HCT116 (cell line): Measurements from ENCODE around the gene LYRM7. TPM values are rescaled to one million over a fixed set of nuclear protein-coding genes. Genes with fewer than 3 reads are reported as not detected.

Source experiments
- ATAC-seq: fragments of 200-7000 bp; cut with Tn5 transposase; 2 replicates; pipeline ENCODE4 v1.9.1; 2020; ENCODE audit warnings: mild to moderate bottlenecking, moderate library complexity
- BruUV-seq: library from RNA; stranded (reverse); fragments of 400-500 nt; replicated peaks from 2 replicates; lab custom pipeline; 2021; lab: Mats Ljungman, UMichigan
- CTCF ChIA-PET: fragments of 300-600 bp; sonication (Branson Sonifier 250); formaldehyde crosslinking; loops from one replicate; lab custom pipeline; 2021; ENCODE audit warnings: antibody characterized with exemption; lab: Charles Lee
- POLR2A ChIA-PET: fragments of 300-600, 350-600 bp; sonication (Branson Sonifier 250); formaldehyde crosslinking; loops from one replicate; lab custom pipeline; 2021; ENCODE audit warnings: antibody characterized with exemption; lab: Charles Lee
- RAD21 ChIA-PET, 2 experiments: fragments of 300-600 bp; sonication (Branson Sonifier 250); formaldehyde crosslinking; loops; one replicate each; lab custom pipeline; 2023; ENCODE audit warnings: low total read pairs in 2 of 2; ENCODE audit not compliant: uncharacterized antibody in 2 of 2, unreplicated experiment in 2 of 2, low non-redundant PET in 1 of 2; lab: Charles Lee
- DNase-seq: peaks from one replicate; pipeline ENCODE4 v3.0.0-alpha.2; 2010; ENCODE audit warnings: low read depth, low spot score
- H2AFZ ChIP-seq: fragments of 200-600 bp; shearing (Covaris generic), sonication (generic); 2 replicates; pipeline ENCODE4 v1.6.1; 2017; ENCODE audit warnings: low read depth, mixed run types, mixed read lengths, antibody characterized with exemption, low read length; ENCODE audit not compliant: poor library complexity, severe bottlenecking
- H3K27ac ChIP-seq: 2 replicates; pipeline ENCODE4 v1.5.1; 2012; ENCODE audit warnings: low read depth, low read length
- H3K27me3 ChIP-seq: fragments of 200-600 bp; sonication (generic); 2 replicates; pipeline ENCODE4 v1.6.1; 2016; ENCODE audit warnings: mixed run types, low read length, mixed read lengths; ENCODE audit not compliant: insufficient read depth
- H3K36me3 ChIP-seq, 2 experiments: fragments of 200-500 bp in 1 of 2; fragments of 200-600 bp in 1 of 2; sonication (Bioruptor generic) in 1 of 2; sonication (generic) in 1 of 2; 2 replicates each; pipeline versions ENCODE4 v1.5.1 to v1.6.1; 2014 to 2016; ENCODE audit warnings: low read length in 2 of 2, inconsistent platforms in 1 of 2, mixed read lengths in 1 of 2, mixed run types in 1 of 2; ENCODE audit not compliant: insufficient read depth in 2 of 2, control insufficient read depth in 1 of 2
- H3K4me1 ChIP-seq, 2 experiments: fragments of 200-600 bp in 1 of 2; sonication (generic) in 1 of 2; 2 replicates each; pipeline versions ENCODE4 v1.5.1 to v1.6.1; 2012 to 2017; ENCODE audit warnings: low read length in 2 of 2, inconsistent platforms in 1 of 2, mild to moderate bottlenecking in 1 of 2, mixed read lengths in 1 of 2, mixed run types in 1 of 2, moderate library complexity in 1 of 2; ENCODE audit not compliant: insufficient read depth in 2 of 2, control insufficient read depth in 1 of 2
- H3K4me2 ChIP-seq: fragments of 200-600 bp; sonication (generic); 2 replicates; pipeline ENCODE4 v1.6.1; 2017; ENCODE audit warnings: mixed run types, low read length, mixed read lengths
- H3K4me3 ChIP-seq, 2 experiments: fragments of 200-600 bp in 1 of 2; sonication (generic) in 1 of 2; replicated peaks in 1 of 2; 2 replicates each; pipeline ENCODE4 v1.5.1; 2011 to 2016; ENCODE audit warnings: low read length in 2 of 2, control low read depth in 1 of 2, low read depth in 1 of 2, mild to moderate bottlenecking in 1 of 2, mixed read lengths in 1 of 2, mixed run types in 1 of 2
- H3K79me2 ChIP-seq: fragments of 200-600 bp; sonication (generic); 2 replicates; pipeline ENCODE4 v1.6.1; 2017; ENCODE audit warnings: mild to moderate bottlenecking, mixed run types, low read length, moderate library complexity, mixed read lengths; ENCODE audit not compliant: insufficient read depth
- H3K9ac ChIP-seq: fragments of 200-600 bp; sonication (generic); 2 replicates; pipeline ENCODE4 v1.6.1; 2016; ENCODE audit warnings: low read length, mixed read lengths
- H3K9me2 ChIP-seq: fragments of 200-600 bp; sonication (generic), shearing (Covaris generic); 2 replicates; pipeline ENCODE4 v1.6.1; 2017; ENCODE audit warnings: mixed run types, mild to moderate bottlenecking, moderate library complexity; ENCODE audit not compliant: insufficient read depth
- H3K9me3 ChIP-seq, 2 experiments: fragments of 200-500 bp in 1 of 2; fragments of 200-600 bp in 1 of 2; sonication (Bioruptor generic) in 1 of 2; sonication (generic) in 1 of 2; 2 replicates each; pipeline ENCODE4 v1.6.1; 2014 to 2017; ENCODE audit warnings: low read length in 2 of 2, mixed read lengths in 2 of 2, inconsistent platforms in 1 of 2, low read depth in 1 of 2, mild to moderate bottlenecking in 1 of 2, mixed run types in 1 of 2, moderate library complexity in 1 of 2; ENCODE audit not compliant: control insufficient read depth in 1 of 2, insufficient read depth in 1 of 2
- H4K20me1 ChIP-seq: fragments of 200-600 bp; sonication (generic), shearing (Covaris generic); 2 replicates; pipeline ENCODE4 v1.6.1; 2017; ENCODE audit warnings: mixed run types, mild to moderate bottlenecking, moderate library complexity; ENCODE audit not compliant: insufficient read depth
- ATF3 ChIP-seq: IDR thresholded peaks from 2 replicates; pipeline ENCODE4 v1.6.1; 2012
- CBX3 ChIP-seq: IDR thresholded peaks from 2 replicates; pipeline ENCODE4 v1.6.1; 2012; ENCODE audit warnings: low read depth
- EGR1 ChIP-seq: IDR thresholded peaks from 2 replicates; pipeline ENCODE4 v1.6.1; 2012; ENCODE audit warnings: low read depth
- ELF1 ChIP-seq: IDR thresholded peaks from 2 replicates; pipeline ENCODE4 v1.6.1; 2012; ENCODE audit warnings: low read depth, borderline replicate concordance
- EZH2phosphoT487 ChIP-seq: fragments of 200-600 bp; IDR thresholded peaks from 2 replicates; pipeline ENCODE4 v1.6.1; 2018; ENCODE audit warnings: antibody characterized with exemption, borderline replicate concordance
- FOSL1 ChIP-seq: IDR thresholded peaks from 2 replicates; pipeline ENCODE4 v1.6.1; 2012; ENCODE audit warnings: low read depth
- JUND ChIP-seq: IDR thresholded peaks from 2 replicates; pipeline ENCODE4 v1.6.1; 2012
- MAX ChIP-seq: IDR thresholded peaks from 2 replicates; pipeline ENCODE4 v1.6.1; 2012
- POLR2A ChIP-seq: IDR thresholded peaks from 2 replicates; pipeline ENCODE4 v1.7.0; 2011; ENCODE audit warnings: borderline replicate concordance; ENCODE audit not compliant: insufficient read depth, insufficient read length; ENCODE audit errors: extremely low read depth
- RAD21 ChIP-seq: IDR thresholded peaks from 2 replicates; pipeline ENCODE4 v1.6.1; 2012; ENCODE audit warnings: low read depth, mild to moderate bottlenecking
- REST ChIP-seq: IDR thresholded peaks from 2 replicates; pipeline ENCODE4 v1.6.1; 2012; ENCODE audit warnings: low read depth
- SP1 ChIP-seq: IDR thresholded peaks from 2 replicates; pipeline ENCODE4 v1.6.1; 2012; ENCODE audit warnings: low read depth
- SRF ChIP-seq: IDR thresholded peaks from 2 replicates; pipeline ENCODE4 v1.6.1; 2012; ENCODE audit warnings: low read depth
- TCF7L2 ChIP-seq: IDR thresholded peaks from 2 replicates; pipeline ENCODE4 v1.7.0; 2011; ENCODE audit warnings: borderline replicate concordance, inconsistent platforms; ENCODE audit not compliant: insufficient read depth, insufficient read length; ENCODE audit errors: extremely low read depth
- YY1 ChIP-seq: IDR thresholded peaks from 2 replicates; pipeline ENCODE4 v1.6.1; 2011; ENCODE audit warnings: low read length, low read depth, moderate library complexity, mild to moderate bottlenecking; ENCODE audit not compliant: insufficient replicate concordance; ENCODE audit errors: extremely low read depth
- ZBTB33 ChIP-seq: IDR thresholded peaks from 2 replicates; pipeline ENCODE4 v1.6.1; 2011; ENCODE audit warnings: mild to moderate bottlenecking, low read length, moderate library complexity; ENCODE audit not compliant: insufficient replicate concordance; ENCODE audit errors: extremely low read depth
- ZFX ChIP-seq: fragments of 450-650 bp; IDR thresholded peaks from 2 replicates; pipeline ENCODE4 v1.6.1; 2017
- ZNF274 ChIP-seq: fragments of 200-500 bp; sonication (Bioruptor generic); IDR thresholded peaks from 2 replicates; pipeline ENCODE4 v1.6.1; 2014; ENCODE audit warnings: mild to moderate bottlenecking, low read depth, low read length, inconsistent platforms
- intact Hi-C: fragments of 100-400 bp; cut with micrococcal nuclease; formaldehyde crosslinking; loops from 2 replicates; pipeline ENCODE4 v1.10.0; 2022
- total RNA-seq: library from RNA; stranded (reverse); gene quantifications from one replicate; pipeline ENCODE4 v1.2.1, GENCODE V29; 2021; ENCODE audit not compliant: unreplicated experiment

The LYRM7 gene
- total RNA-seq, 1 experiment from 2014 or later: 14.4 TPM

GRCh38 chr5:131246504-131246903, 75.8 kb downstream of the LYRM7 start:
- H3K27ac ChIP-seq: no peak overlapping the region
- H3K9me2 ChIP-seq: no peaks in the 10 kb centered on the region; the same call in 1 of the 2 replicates
- H2AFZ ChIP-seq: no peak overlapping the region
- no peaks in the 10 kb centered on the region for H3K36me3 ChIP-seq
- H3K4me1 ChIP-seq: peaks cover 0 to 13% of the 10 kb centered on the region in 2 experiments; a peak in 2 of 4 replicates
- no peak overlapping the region for H3K4me2 ChIP-seq
- TF ChIP-seq JUND: no peak
- TF ChIP-seq ATF3: no peak
- no peak for TF ChIP-seq CBX3
- TF ChIP-seq REST: no peak
- no peak for TF ChIP-seq SRF
- no peak for TF ChIP-seq YY1
- no peak for TF ChIP-seq MAX
- TF ChIP-seq ZNF274: no peak
- no peak for TF ChIP-seq ZBTB33
- TF ChIP-seq ZFX: no peak
- TF ChIP-seq POLR2A: no peak
- TF ChIP-seq RAD21: no peak
- TF ChIP-seq EZH2phosphoT487: no peak
- no peak for TF ChIP-seq EGR1
- no peak for TF ChIP-seq TCF7L2
- no peak for TF ChIP-seq SP1
- TF ChIP-seq ELF1: no peak
- no peak for TF ChIP-seq FOSL1
- H3K9me3 ChIP-seq: 0 out of 4 replicates have a peak, but pooled peaks cover 0 to 3% of the 10 kb centered on the region in 2 experiments
- BruUV-seq: no TSS peak
- DNase-seq (no peak), ATAC-seq (no peak)
- RAD21 ChIA-PET: no interaction called here
- no peaks in the 10 kb centered on the region for H4K20me1 ChIP-seq
- no peaks in the 10 kb centered on the region for H3K79me2 ChIP-seq
- no peaks in the 10 kb centered on the region for H3K27me3 ChIP-seq
- H3K9ac ChIP-seq: no peak overlapping the region
- H3K4me3 ChIP-seq: no peak overlapping the region
- POLR2A ChIA-PET: no interaction called here
- CTCF ChIA-PET: no interaction called here
- intact Hi-C loops: no loop called here
